Measurements from ENCODE around the gene WDR7.

WDR7 gene

DNA sequence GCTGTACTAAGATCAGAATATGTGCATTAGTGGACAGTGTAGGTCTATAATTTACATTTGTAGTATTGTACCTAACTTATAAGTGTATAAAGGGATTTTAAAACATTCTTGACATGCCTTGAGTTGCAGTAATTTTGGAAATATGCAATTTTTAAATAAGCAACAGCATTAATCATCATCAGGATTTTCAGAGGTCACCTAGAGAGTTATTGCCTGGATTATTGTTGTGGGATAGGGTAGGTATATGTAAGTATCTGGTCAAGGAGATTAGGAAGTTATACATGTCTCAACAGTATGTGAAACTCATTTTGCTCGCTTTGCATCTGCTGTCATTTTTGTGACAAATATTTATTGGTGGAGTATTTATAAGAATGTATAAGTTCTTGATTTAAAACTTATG is 184.2 kb downstream of the WDR7 start:
- H3K9ac ChIP-seq (ENCODE audit: low read length), result no peak overlapping the region
- no peaks in the 10 kb centered on the region for H3K4me1 ChIP-seq (ENCODE audit: control insufficient read depth, insufficient read depth, low read length)
- no peaks in the 10 kb centered on the region for H3K27me3 ChIP-seq (ENCODE audit: control insufficient read depth, insufficient read depth, low read length)
- H3K36me3 ChIP-seq (ENCODE audit: control insufficient read depth, insufficient read depth, low read length), result no peaks in the 10 kb centered on the region
- H3K4me3 ChIP-seq (ENCODE audit: low read length), result no peak overlapping the region
- H3K27ac ChIP-seq (ENCODE audit: low read depth, low read length), result no peak overlapping the region

- Histone ChIP-seq H3K4me3 (ENCODE audit: low read length) (no peak overlapping the region), H3K36me3 (ENCODE audit: control insufficient read depth, insufficient read depth, low read length) (no peaks in the 10 kb centered on the region), H3K4me1 (ENCODE audit: control insufficient read depth, insufficient read depth, low read length) (no peaks in the 10 kb centered on the region), H3K27me3 (ENCODE audit: control insufficient read depth, insufficient read depth, low read length) (no peaks in the 10 kb centered on the region), H3K9ac (ENCODE audit: low read length) (no peak overlapping the region), H3K27ac (ENCODE audit: low read depth, low read length) (no peak overlapping the region)
Measured at GRCh38 chr18:56836173-56836572, 185.0 kb downstream of the WDR7 start.

DNA sequence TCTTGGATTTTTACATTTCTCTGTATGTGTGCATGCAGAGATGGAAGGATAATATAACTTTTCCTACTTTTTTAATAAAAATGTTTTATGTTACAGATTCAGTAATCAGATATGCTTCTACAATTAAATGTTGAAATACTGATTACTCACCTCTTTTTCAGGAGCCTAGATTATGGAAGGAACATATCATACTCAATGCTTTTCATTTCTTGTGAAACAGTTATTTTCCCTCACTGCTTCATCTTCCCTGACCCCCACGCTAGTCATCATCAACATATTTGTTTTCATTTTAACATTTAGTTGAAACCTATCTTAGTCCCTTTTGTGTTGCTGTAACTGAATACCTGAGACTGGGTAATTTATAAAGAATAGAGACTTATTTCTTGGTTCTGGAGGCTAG is 190.7 kb downstream of the WDR7 start:
- Histone ChIP-seq H3K36me3 (ENCODE audit: control insufficient read depth, insufficient read depth, low read length) (no peaks in the 10 kb centered on the region), H3K9ac (ENCODE audit: low read length) (no peak overlapping the region), H3K4me3 (ENCODE audit: low read length) (no peak overlapping the region), H3K27ac (ENCODE audit: low read depth, low read length) (no peak overlapping the region), H3K4me1 (ENCODE audit: control insufficient read depth, insufficient read depth, low read length) (no peaks in the 10 kb centered on the region), H3K27me3 (ENCODE audit: control insufficient read depth, insufficient read depth, low read length) (no peaks in the 10 kb centered on the region)

DNA sequence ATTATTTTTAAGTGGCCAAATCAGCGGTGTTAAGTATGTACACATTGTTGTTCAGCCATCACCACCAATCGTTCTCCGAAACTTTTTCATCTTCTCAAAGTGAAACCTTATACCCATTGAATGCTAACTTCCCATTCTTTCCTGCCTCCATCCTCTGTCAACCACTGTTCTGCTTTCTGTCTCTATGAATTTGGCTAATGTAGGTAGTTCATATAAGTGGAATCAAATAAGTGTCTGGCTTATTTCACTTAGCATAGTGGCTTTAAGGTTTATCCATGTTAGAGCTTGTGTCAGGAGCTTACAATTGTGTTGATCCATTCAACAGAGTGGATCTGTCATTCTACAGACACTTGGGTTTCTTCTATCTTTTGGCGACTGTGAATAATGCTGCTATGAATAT is 192.1 kb downstream of the WDR7 start:
- Histone ChIP-seq H3K9ac (ENCODE audit: low read length) (no peak overlapping the region), H3K27ac (ENCODE audit: low read depth, low read length) (no peak overlapping the region), H3K4me1 (ENCODE audit: control insufficient read depth, insufficient read depth, low read length) (no peaks in the 10 kb centered on the region), H3K4me3 (ENCODE audit: low read length) (no peak overlapping the region), H3K27me3 (ENCODE audit: control insufficient read depth, insufficient read depth, low read length) (no peaks in the 10 kb centered on the region), H3K36me3 (ENCODE audit: control insufficient read depth, insufficient read depth, low read length) (peaks cover 2% of the 10 kb centered on the region)

DNA sequence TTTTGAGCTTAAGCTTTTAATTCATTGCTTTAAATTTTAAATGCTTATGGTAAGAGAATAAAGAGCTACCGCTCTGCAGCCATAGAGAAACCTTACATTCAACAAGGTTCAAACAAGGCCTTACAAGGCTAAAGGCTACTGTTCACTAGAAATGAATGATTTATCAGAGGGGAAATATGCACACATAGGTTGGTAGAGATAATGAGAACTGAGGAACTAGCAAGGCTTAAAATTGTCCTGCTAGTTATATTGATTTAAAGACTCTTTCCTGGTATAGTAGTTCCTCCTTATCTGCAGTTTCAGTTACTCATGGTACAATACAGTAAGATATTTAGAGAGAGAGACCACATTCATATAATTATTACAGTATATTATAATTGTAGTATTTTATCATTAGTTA is 193.4 kb downstream of the WDR7 start:
- H3K4me3 ChIP-seq (ENCODE audit: low read length), result no peak overlapping the region
- H3K27ac ChIP-seq (ENCODE audit: low read depth, low read length), result no peak overlapping the region
- no peaks in the 10 kb centered on the region for H3K4me1 ChIP-seq (ENCODE audit: control insufficient read depth, insufficient read depth, low read length)
- peaks cover 2% of the 10 kb centered on the region for H3K36me3 ChIP-seq (ENCODE audit: control insufficient read depth, insufficient read depth, low read length)
- H3K27me3 ChIP-seq (ENCODE audit: control insufficient read depth, insufficient read depth, low read length), result no peaks in the 10 kb centered on the region
- H3K9ac ChIP-seq (ENCODE audit: low read length), result no peak overlapping the region

DNA sequence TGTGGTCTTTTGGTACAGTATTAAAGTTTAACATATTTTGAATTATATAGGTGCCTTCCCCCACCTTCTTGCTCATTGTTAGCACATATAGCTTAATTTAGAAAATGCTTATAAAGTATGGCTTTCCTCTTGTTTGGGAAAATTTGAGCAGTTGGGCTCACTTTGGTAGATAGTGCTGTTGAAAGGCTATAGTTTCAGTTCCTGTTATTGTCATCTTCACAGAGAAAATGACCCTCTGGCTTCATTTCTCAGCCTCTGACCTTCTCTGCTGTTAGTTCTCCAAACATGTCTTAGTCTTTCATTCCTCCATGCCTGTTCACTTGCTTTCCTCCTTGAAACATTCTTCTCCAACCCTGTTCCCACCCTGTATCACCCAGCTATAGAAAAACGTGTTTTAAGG is 200.6 kb downstream of the WDR7 start:
- Histone ChIP-seq H3K4me1 (ENCODE audit: control insufficient read depth, insufficient read depth, low read length) (no peaks in the 10 kb centered on the region), H3K4me3 (ENCODE audit: low read length) (no peak overlapping the region), H3K36me3 (ENCODE audit: control insufficient read depth, insufficient read depth, low read length) (peaks cover 2% of the 10 kb centered on the region), H3K9ac (ENCODE audit: low read length) (no peak overlapping the region), H3K27ac (ENCODE audit: low read depth, low read length) (no peak overlapping the region), H3K27me3 (ENCODE audit: control insufficient read depth, insufficient read depth, low read length) (no peaks in the 10 kb centered on the region)

DNA sequence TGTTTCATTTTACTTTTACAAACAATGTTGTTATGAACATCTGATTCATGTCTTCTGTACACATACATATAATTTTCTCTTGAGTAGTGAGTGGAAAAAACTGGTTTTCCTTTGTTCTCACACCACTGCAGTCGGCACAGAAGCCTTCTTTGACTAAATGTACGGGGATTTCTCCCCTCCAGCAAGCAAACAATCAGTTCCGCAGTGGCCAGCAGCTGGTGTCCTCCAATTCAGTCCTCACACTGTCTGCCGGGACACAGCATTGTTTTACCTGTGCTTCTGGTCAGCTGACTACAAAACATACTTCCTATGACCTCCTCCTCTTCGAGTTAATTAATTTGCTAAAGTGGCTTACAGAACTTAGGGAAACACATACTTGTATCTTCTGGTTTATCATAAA is 202.8 kb downstream of the WDR7 start:
- Histone ChIP-seq H3K9ac (ENCODE audit: low read length) (no peak overlapping the region), H3K36me3 (ENCODE audit: control insufficient read depth, insufficient read depth, low read length) (no peaks in the 10 kb centered on the region), H3K27me3 (ENCODE audit: control insufficient read depth, insufficient read depth, low read length) (no peaks in the 10 kb centered on the region), H3K27ac (ENCODE audit: low read depth, low read length) (no peak overlapping the region), H3K4me3 (ENCODE audit: low read length) (no peak overlapping the region), H3K4me1 (ENCODE audit: control insufficient read depth, insufficient read depth, low read length) (no peaks in the 10 kb centered on the region)

DNA sequence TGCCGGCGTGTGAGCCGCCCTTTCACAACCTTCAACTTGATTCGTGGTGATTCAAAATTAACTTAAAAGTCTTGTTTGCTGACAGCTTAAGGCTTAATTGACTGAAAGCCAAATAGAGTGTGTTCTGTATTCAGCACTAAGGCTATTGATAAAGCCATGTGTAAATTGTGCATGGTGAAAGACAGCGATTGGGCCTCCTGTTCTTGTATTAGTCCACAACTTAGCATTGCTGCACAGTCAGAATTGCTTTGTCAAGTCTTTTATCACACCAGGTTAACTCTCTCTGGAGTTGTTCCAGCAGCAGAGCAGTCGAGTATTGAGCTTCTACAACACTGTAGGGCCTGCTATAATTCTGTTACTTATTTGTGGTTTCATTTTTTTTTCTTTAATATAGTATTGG is 210.1 kb downstream of the WDR7 start:
- no peak overlapping the region for H3K27ac ChIP-seq (ENCODE audit: low read depth, low read length)
- H3K9ac ChIP-seq (ENCODE audit: low read length), result no peak overlapping the region
- no peaks in the 10 kb centered on the region for H3K4me1 ChIP-seq (ENCODE audit: control insufficient read depth, insufficient read depth, low read length)
- H3K4me3 ChIP-seq (ENCODE audit: low read length), result no peak overlapping the region
- no peaks in the 10 kb centered on the region for H3K27me3 ChIP-seq (ENCODE audit: control insufficient read depth, insufficient read depth, low read length)
- H3K36me3 ChIP-seq (ENCODE audit: control insufficient read depth, insufficient read depth, low read length), result no peaks in the 10 kb centered on the region

GRCh38 chr18:56869189-56869777 is 218.1 kb downstream of the WDR7 start:
- Histone ChIP-seq H3K27ac (ENCODE audit: low read depth, low read length) (no peak overlapping the region), H3K27me3 (ENCODE audit: control insufficient read depth, insufficient read depth, low read length) (no peaks in the 10 kb centered on the region), H3K36me3 (ENCODE audit: control insufficient read depth, insufficient read depth, low read length) (no peaks in the 10 kb centered on the region), H3K4me1 (ENCODE audit: control insufficient read depth, insufficient read depth, low read length) (no peaks in the 10 kb centered on the region), H3K9ac (ENCODE audit: low read length) (no peak overlapping the region), H3K4me3 (ENCODE audit: low read length) (no peak overlapping the region)

DNA sequence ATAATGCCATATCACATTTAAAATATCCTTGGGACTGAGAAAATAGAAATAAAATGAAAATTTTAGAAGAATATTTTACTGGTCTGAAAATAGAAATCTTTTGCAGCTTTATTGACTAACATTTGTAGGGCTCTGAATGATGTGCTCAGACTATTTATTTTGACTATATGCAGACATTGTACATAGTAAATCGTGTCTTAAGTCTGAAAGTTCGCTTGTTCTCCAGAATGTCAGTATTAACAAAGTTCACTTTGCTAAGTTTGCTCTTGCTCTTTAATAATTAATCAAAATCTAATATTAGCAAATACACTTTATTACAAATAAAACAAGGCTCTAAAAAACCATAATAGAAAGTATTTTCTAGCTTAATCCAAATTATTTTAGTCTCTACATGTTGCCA is 219.8 kb downstream of the WDR7 start:
- Histone ChIP-seq H3K9ac (ENCODE audit: low read length) (no peak overlapping the region), H3K4me3 (ENCODE audit: low read length) (no peak overlapping the region), H3K4me1 (ENCODE audit: control insufficient read depth, insufficient read depth, low read length) (no peaks in the 10 kb centered on the region), H3K27me3 (ENCODE audit: control insufficient read depth, insufficient read depth, low read length) (no peaks in the 10 kb centered on the region), H3K27ac (ENCODE audit: low read depth, low read length) (no peak overlapping the region), H3K36me3 (ENCODE audit: control insufficient read depth, insufficient read depth, low read length) (no peaks in the 10 kb centered on the region)

DNA sequence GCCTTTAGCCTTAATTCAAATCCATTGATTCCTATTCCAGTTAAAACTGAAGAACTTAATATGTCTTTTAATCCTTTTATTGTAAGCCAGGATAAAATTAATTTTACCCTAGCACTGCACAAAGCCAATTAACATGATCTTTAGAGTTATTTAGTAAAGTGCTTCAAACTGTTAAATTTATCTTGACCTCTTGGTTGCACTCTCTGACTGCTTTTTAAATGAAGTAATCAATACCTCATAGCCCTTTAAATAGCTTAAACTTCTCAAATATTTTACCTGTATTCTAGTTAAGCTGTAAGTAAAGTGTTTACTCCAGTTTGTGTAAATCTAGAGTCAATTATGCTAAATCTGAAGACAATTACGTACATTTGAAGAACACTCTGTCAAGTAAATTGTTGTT is 221.0 kb downstream of the WDR7 start:
- H3K27ac ChIP-seq (ENCODE audit: low read depth, low read length), result no peak overlapping the region

DNA sequence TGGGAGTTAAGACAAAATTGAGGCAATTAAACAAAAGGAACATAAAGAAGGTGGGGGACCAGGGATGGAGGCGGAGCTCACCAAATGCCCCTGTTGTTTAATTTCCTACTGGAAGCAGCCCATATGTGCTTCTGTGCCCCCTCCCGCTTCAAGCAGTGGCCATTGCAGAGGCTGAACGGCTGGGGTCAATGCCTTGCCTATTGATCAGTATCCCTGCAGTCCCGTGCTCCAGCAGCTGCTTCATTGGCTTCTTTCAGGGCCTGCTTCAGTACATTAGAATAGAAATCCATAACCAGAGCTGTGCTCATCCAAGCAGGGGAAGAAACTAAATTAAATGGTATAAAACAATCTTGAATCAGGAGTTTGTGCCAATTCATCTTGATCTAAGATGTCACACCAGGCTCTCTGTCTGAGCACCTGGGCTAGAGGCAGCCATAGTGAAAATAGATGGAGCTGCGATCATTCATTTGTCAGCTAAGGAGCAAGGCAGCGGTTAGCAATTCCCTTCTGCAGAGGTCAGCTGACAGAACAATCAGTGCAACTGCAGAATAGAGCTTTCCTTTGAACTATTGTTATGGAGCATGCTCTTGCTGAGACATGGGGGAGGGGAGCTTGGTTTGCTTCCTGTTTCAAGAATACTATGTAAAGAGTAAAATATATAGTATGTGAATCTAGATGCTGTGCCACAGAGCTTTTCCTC is 222.4 kb downstream of the WDR7 start:
- H3K4me1 ChIP-seq (ENCODE audit: control insufficient read depth, insufficient read depth, low read length), result no peaks in the 10 kb centered on the region
- H3K4me3 ChIP-seq (ENCODE audit: low read length), result no peak overlapping the region
- no peaks in the 10 kb centered on the region for H3K36me3 ChIP-seq (ENCODE audit: control insufficient read depth, insufficient read depth, low read length)
- H3K9ac ChIP-seq (ENCODE audit: low read length), result no peak overlapping the region
- no peaks in the 10 kb centered on the region for H3K27me3 ChIP-seq (ENCODE audit: control insufficient read depth, insufficient read depth, low read length)
- H3K27ac ChIP-seq (ENCODE audit: low read depth, low read length), result no peak overlapping the region

More for the DNA sequence above, 221.0 kb downstream of the WDR7 start:
- no peak overlapping the region for H3K9ac ChIP-seq (ENCODE audit: low read length)
- H3K4me1 ChIP-seq (ENCODE audit: control insufficient read depth, insufficient read depth, low read length), result no peaks in the 10 kb centered on the region
- no peaks in the 10 kb centered on the region for H3K36me3 ChIP-seq (ENCODE audit: control insufficient read depth, insufficient read depth, low read length)
- H3K27me3 ChIP-seq (ENCODE audit: control insufficient read depth, insufficient read depth, low read length), result no peaks in the 10 kb centered on the region
- no peak overlapping the region for H3K4me3 ChIP-seq (ENCODE audit: low read length)

DNA sequence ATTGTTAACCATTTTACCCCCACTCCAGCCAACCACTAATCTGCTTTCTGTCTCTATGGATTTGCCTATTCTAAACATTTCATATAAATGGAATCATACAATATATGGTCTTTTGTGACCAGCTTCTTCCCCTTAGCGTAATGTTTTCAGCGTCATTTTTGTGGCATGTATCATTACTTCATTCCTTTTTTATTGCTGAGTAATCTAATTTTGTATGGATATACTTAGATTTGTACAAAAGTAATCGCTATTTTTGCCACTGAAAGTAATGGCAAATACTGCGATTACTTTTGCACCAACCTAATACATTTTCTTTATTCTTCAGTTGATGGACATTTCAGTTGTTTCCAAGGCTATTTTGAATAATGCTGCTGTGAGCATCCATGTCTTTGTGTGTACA is 227.6 kb downstream of the WDR7 start:
- Histone ChIP-seq H3K27me3 (ENCODE audit: control insufficient read depth, insufficient read depth, low read length) (no peaks in the 10 kb centered on the region), H3K4me3 (ENCODE audit: low read length) (no peak overlapping the region), H3K4me1 (ENCODE audit: control insufficient read depth, insufficient read depth, low read length) (no peaks in the 10 kb centered on the region), H3K27ac (ENCODE audit: low read depth, low read length) (no peak overlapping the region), H3K36me3 (ENCODE audit: control insufficient read depth, insufficient read depth, low read length) (no peaks in the 10 kb centered on the region), H3K9ac (ENCODE audit: low read length) (no peak overlapping the region)
